ENCODE measurements around the gene FNDC3A.
"Not testable (repeated sequence)": the region's sequence is repeated elsewhere in the genome, so short reads cannot be mapped to it uniquely, and the experiment has no call there.

- not testable (repeated sequence) for TF ChIP-seq POLR2A, CTCF (IDR thresholded peaks at IDR 0.05)
These were observed 85.7 kb downstream of the FNDC3A start for GRCh38 chr13:49061388-49061752.

All from heart left ventricle (tissue), 13 donors.